HepG2 (cell line): ENCODE measurements around the gene EIF6. TPM values are rescaled to one million over a fixed set of nuclear protein-coding genes. Genes with fewer than 3 reads are reported as not detected.

ENCODE experiments used
- CAMTA2 ChIP-seq: sonication (generic); formaldehyde crosslinking; IDR thresholded peaks from 2 replicates; pipeline ENCODE4 v1.4.0; 2020; ENCODE audit warnings: mild to moderate bottlenecking, missing genetic modification reagents, borderline replicate concordance
- HOXA3 ChIP-seq: sonication (generic); formaldehyde crosslinking; IDR thresholded peaks from 2 replicates; pipeline ENCODE4 v1.5.0; 2020; ENCODE audit warnings: missing genetic modification reagents
- IKZF4 ChIP-seq: sonication (generic); formaldehyde crosslinking; IDR thresholded peaks from 2 replicates; pipeline ENCODE4 v1.5.1; 2020; ENCODE audit warnings: borderline replicate concordance, mild to moderate bottlenecking, low read depth, missing genetic modification reagents; ENCODE audit errors: not compliant biosample characterization
- MAFF ChIP-seq: IDR thresholded peaks from 2 replicates; pipeline ENCODE4 v1.6.1; 2011; ENCODE audit warnings: low read depth, low read length, improper control_type of control experiment
- MBD4 ChIP-seq: IDR thresholded peaks from 2 replicates; pipeline ENCODE4 v1.6.1; 2012; ENCODE audit warnings: low read length, inconsistent platforms, borderline replicate concordance
- RBAK ChIP-seq: sonication (generic); formaldehyde crosslinking; IDR thresholded peaks from 2 replicates; pipeline ENCODE4 v1.5.1; 2020; ENCODE audit warnings: mild to moderate bottlenecking, missing genetic modification reagents
- TBX3 ChIP-seq: fragments of 450-650 bp; IDR thresholded peaks from 2 replicates; pipeline ENCODE4 v1.6.1; 2017; ENCODE audit warnings: antibody characterized with exemption, mild to moderate bottlenecking, inconsistent platforms, borderline replicate concordance
- ZMAT3 ChIP-seq: sonication (generic); formaldehyde crosslinking; conservative IDR thresholded peaks from 2 replicates; pipeline ENCODE4 v1.7.0; 2021; ENCODE audit warnings: missing genetic modification reagents
- ZNF260 ChIP-seq: sonication (generic); formaldehyde crosslinking; IDR thresholded peaks from 2 replicates; pipeline ENCODE4 v1.4.0; 2020; ENCODE audit warnings: missing genetic modification reagents, low read depth, mild to moderate bottlenecking, borderline replicate concordance
- ZNF614 ChIP-seq: IDR thresholded peaks from 2 replicates; pipeline ENCODE4 v1.6.1; 2018; ENCODE audit warnings: missing biosample characterization, missing genetic modification reagents, inconsistent platforms, borderline replicate concordance
- ZZZ3 ChIP-seq: sonication (generic); formaldehyde crosslinking; IDR thresholded peaks from 2 replicates; pipeline ENCODE4 v1.4.0; 2020; ENCODE audit warnings: missing genetic modification reagents, mild to moderate bottlenecking, borderline replicate concordance
- polyA plus RNA-seq, 8 experiments: library from polyadenylated mRNA; depleted of rRNA in 3 of 8; stranded (reverse) in 7 of 8; unstranded in 1 of 8; fragments of >200 nt; fragmentation: Illumina TruSeq in 4 of 8; extraction: Trizol in 4 of 8; gene quantifications; 2 replicates each; pipeline versions ENCODE4 v1.2.1 to v1.2.3, GENCODE V29; 2011 to 2016; ENCODE audit warnings: low read depth in 4 of 8, missing spikeins in 1 of 8, mixed read lengths in 1 of 8; ENCODE audit not compliant: insufficient read depth in 1 of 8
- total RNA-seq, 5 experiments: library from RNA; depleted of rRNA; stranded (reverse); fragments of >200 nt; fragmentation: Illumina TruSeq; extraction: Trizol; gene quantifications; 2 replicates each; pipeline ENCODE4 v1.2.3, GENCODE V29; 2016; ENCODE audit warnings: low read depth in 1 of 5
- TF ChIP-seq, protein P1 (sequence below), 2 experiments: fragments of 450-650 bp in 1 of 2; sonication (generic) in 1 of 2; formaldehyde crosslinking in 1 of 2; IDR thresholded peaks; 2 replicates each; pipeline versions ENCODE4 v1.6.1 to v1.8.0; 2016 to 2022; ENCODE audit warnings: antibody characterized with exemption in 1 of 2, mild to moderate bottlenecking in 1 of 2, missing genetic modification reagents in 1 of 2
- TF ChIP-seq, protein P2 (sequence below): IDR thresholded peaks from 2 replicates; pipeline ENCODE4 v1.6.1; 2016; ENCODE audit warnings: low read depth, missing genetic modification reagents, missing compliant biosample characterization

The EIF6 gene
- total and polyA plus RNA-seq, 2 of the 13 experiments (the other 11 are each of a cell fraction or from before 2014, with no cell fraction given) = 462 to 466 TPM

DNA sequence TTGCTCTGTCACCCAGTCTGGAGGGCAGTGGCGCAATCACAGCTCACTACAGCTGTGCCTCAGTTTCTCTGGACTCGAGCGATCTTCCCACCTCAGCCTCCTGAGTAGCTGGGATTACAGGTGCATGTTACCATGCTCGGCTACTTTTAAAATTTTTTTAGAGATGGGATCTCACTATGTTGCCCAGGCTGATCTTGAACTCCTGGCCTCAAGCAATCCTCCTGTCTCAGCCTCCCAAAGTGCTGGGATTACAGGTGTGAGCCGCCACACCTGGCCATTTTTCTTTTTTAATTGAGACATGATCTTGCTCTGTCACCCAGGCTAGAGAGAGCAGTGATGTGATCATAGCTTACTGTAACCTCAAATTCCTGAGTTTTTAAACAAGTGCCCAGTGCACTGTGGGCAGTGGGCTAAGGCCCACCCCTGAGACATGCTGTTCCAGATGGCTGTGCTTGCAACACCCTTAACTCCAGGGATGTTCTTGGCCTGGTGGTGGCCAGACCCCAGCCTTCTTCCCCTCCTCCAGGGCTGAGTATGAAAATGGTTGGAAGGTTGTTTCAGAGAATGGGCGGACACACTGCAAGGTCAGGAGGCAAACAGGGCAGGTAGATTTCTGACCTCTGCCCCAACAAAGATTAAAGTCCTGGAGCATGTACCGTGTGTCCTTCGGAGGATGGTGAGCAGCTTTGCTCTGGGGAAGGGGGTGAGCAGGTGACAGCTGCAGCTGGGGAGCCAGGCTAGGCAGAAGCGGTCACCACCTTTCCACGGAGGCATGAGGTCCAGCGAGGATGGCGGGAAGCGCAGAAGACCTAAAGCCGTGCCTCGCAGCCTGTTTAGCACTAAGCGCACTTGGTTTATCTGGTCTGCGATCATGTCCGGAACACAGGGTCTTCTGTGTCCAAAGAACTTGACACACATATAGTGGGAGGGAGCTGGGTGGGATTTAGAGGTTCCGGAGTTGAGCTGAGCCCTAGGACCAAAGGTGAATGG is 9.0 kb upstream of the EIF6 start (continued):
- TF ChIP-seq, protein P1, sequence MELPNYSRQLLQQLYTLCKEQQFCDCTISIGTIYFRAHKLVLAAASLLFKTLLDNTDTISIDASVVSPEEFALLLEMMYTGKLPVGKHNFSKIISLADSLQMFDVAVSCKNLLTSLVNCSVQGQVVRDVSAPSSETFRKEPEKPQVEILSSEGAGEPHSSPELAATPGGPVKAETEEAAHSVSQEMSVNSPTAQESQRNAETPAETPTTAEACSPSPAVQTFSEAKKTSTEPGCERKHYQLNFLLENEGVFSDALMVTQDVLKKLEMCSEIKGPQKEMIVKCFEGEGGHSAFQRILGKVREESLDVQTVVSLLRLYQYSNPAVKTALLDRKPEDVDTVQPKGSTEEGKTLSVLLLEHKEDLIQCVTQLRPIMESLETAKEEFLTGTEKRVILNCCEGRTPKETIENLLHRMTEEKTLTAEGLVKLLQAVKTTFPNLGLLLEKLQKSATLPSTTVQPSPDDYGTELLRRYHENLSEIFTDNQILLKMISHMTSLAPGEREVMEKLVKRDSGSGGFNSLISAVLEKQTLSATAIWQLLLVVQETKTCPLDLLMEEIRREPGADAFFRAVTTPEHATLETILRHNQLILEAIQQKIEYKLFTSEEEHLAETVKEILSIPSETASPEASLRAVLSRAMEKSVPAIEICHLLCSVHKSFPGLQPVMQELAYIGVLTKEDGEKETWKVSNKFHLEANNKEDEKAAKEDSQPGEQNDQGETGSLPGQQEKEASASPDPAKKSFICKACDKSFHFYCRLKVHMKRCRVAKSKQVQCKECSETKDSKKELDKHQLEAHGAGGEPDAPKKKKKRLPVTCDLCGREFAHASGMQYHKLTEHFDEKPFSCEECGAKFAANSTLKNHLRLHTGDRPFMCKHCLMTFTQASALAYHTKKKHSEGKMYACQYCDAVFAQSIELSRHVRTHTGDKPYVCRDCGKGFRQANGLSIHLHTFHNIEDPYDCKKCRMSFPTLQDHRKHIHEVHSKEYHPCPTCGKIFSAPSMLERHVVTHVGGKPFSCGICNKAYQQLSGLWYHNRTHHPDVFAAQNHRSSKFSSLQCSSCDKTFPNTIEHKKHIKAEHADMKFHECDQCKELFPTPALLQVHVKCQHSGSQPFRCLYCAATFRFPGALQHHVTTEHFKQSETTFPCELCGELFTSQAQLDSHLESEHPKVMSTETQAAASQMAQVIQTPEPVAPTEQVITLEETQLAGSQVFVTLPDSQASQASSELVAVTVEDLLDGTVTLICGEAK (IDR thresholded peaks at IDR 0.05) = no peak
- TF ChIP-seq, protein P1 (CRISPR knock-in tag; IDR thresholded peaks at IDR 0.05) = 0 out of 2 replicates have a peak, but pooled peaks have one; percentile 16
- TF ChIP-seq ZMAT3 (CRISPR knock-in tag) = no peak
- TF ChIP-seq IKZF4 = no peak
- no peak for TF ChIP-seq ZNF614
- TF ChIP-seq MAFF = no peak
- TF ChIP-seq TBX3 = no peak
- TF ChIP-seq HOXA3 (CRISPR knock-in tag) = peak; percentile 50
- no peak for TF ChIP-seq ZZZ3
- no peak for TF ChIP-seq RBAK (CRISPR knock-in tag)
- TF ChIP-seq MBD4 = no peak
- TF ChIP-seq CAMTA2 (CRISPR knock-in tag) = 0 out of 2 replicates have a peak, but pooled peaks have one; percentile 19
- TF ChIP-seq, protein P2, sequence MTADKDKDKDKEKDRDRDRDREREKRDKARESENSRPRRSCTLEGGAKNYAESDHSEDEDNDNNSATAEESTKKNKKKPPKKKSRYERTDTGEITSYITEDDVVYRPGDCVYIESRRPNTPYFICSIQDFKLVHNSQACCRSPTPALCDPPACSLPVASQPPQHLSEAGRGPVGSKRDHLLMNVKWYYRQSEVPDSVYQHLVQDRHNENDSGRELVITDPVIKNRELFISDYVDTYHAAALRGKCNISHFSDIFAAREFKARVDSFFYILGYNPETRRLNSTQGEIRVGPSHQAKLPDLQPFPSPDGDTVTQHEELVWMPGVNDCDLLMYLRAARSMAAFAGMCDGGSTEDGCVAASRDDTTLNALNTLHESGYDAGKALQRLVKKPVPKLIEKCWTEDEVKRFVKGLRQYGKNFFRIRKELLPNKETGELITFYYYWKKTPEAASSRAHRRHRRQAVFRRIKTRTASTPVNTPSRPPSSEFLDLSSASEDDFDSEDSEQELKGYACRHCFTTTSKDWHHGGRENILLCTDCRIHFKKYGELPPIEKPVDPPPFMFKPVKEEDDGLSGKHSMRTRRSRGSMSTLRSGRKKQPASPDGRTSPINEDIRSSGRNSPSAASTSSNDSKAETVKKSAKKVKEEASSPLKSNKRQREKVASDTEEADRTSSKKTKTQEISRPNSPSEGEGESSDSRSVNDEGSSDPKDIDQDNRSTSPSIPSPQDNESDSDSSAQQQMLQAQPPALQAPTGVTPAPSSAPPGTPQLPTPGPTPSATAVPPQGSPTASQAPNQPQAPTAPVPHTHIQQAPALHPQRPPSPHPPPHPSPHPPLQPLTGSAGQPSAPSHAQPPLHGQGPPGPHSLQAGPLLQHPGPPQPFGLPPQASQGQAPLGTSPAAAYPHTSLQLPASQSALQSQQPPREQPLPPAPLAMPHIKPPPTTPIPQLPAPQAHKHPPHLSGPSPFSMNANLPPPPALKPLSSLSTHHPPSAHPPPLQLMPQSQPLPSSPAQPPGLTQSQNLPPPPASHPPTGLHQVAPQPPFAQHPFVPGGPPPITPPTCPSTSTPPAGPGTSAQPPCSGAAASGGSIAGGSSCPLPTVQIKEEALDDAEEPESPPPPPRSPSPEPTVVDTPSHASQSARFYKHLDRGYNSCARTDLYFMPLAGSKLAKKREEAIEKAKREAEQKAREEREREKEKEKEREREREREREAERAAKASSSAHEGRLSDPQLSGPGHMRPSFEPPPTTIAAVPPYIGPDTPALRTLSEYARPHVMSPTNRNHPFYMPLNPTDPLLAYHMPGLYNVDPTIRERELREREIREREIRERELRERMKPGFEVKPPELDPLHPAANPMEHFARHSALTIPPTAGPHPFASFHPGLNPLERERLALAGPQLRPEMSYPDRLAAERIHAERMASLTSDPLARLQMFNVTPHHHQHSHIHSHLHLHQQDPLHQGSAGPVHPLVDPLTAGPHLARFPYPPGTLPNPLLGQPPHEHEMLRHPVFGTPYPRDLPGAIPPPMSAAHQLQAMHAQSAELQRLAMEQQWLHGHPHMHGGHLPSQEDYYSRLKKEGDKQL (CRISPR knock-in tag) = no peak
- no peak for TF ChIP-seq ZNF260 (CRISPR knock-in tag)
